H9 (cell line): Measurements from ENCODE around the gene BRI3BP. TPM values are rescaled to one million over a fixed set of nuclear protein-coding genes. Genes with fewer than 3 reads are reported as not detected.

ENCODE experiments used
- DNase-seq: peaks from one replicate; pipeline ENCODE4 v3.0.0-alpha.2; 2017
- H2AFZ ChIP-seq: one replicate; pipeline ENCODE4 v1.6.1; 2013; ENCODE audit warnings: mild to moderate bottlenecking, low read length, control low read depth, moderate library complexity
- H2AK5ac ChIP-seq: 2 replicates; pipeline ENCODE4 v1.6.1; 2013; ENCODE audit warnings: low read length, control low read depth, mixed read lengths; ENCODE audit not compliant: insufficient read length
- H2BK120ac ChIP-seq: one replicate; pipeline ENCODE4 v1.6.1; 2013; ENCODE audit warnings: low read depth, mild to moderate bottlenecking, low read length, control low read depth, inconsistent platforms; ENCODE audit not compliant: poor library complexity, severe bottlenecking
- H2BK12ac ChIP-seq: 2 replicates; pipeline ENCODE4 v1.6.1; 2013; ENCODE audit warnings: low read length, control low read depth, mixed read lengths, low read depth; ENCODE audit not compliant: insufficient read length
- H2BK15ac ChIP-seq: 2 replicates; pipeline ENCODE4 v1.6.1; 2013; ENCODE audit warnings: low read depth, low read length, control low read depth
- H2BK20ac ChIP-seq: one replicate; pipeline ENCODE4 v1.6.1; 2013; ENCODE audit warnings: low read depth, mild to moderate bottlenecking, low read length, control low read depth, inconsistent platforms; ENCODE audit not compliant: poor library complexity, severe bottlenecking
- H2BK5ac ChIP-seq: 2 replicates; pipeline ENCODE4 v1.6.1; 2013; ENCODE audit warnings: low read length, control low read depth, mixed read lengths; ENCODE audit not compliant: insufficient read length
- H3K14ac ChIP-seq: 2 replicates; pipeline ENCODE4 v1.6.1; 2013; ENCODE audit warnings: low read length, control low read depth; ENCODE audit not compliant: insufficient read depth
- H3K18ac ChIP-seq: 2 replicates; pipeline ENCODE4 v1.6.1; 2013; ENCODE audit warnings: low read depth, mild to moderate bottlenecking, mixed read lengths, low read length, control low read depth; ENCODE audit not compliant: insufficient read length
- H3K23ac ChIP-seq: 2 replicates; pipeline ENCODE4 v1.6.1; 2013; ENCODE audit warnings: low read length, control low read depth, mixed read lengths, low read depth; ENCODE audit not compliant: insufficient read length
- H3K23me2 ChIP-seq: 2 replicates; pipeline ENCODE4 v1.6.1; 2013; ENCODE audit warnings: low read depth, mild to moderate bottlenecking, mixed read lengths, low read length, control low read depth; ENCODE audit not compliant: insufficient read length, poor library complexity, severe bottlenecking
- H3K27ac ChIP-seq: 2 replicates; pipeline ENCODE4 v1.5.1; 2013; ENCODE audit warnings: low read length, control low read depth, mixed read lengths, low read depth; ENCODE audit not compliant: insufficient read length
- H3K27me3 ChIP-seq: 2 replicates; pipeline ENCODE4 v1.6.1; 2013; ENCODE audit warnings: low read length, control low read depth, inconsistent platforms; ENCODE audit not compliant: insufficient read depth
- H3K4ac ChIP-seq: 2 replicates; pipeline ENCODE4 v1.6.1; 2013; ENCODE audit warnings: low read depth, mild to moderate bottlenecking, control low read depth, inconsistent platforms, low read length, moderate library complexity
- H3K4me1 ChIP-seq: 2 replicates; pipeline ENCODE4 v1.6.1; 2013; ENCODE audit warnings: low read length, control low read depth, inconsistent platforms; ENCODE audit not compliant: insufficient read depth
- H3K4me2 ChIP-seq: 2 replicates; pipeline ENCODE4 v1.6.1; 2013; ENCODE audit warnings: low read length, control low read depth, mixed read lengths; ENCODE audit not compliant: insufficient read length, insufficient read depth
- H3K56ac ChIP-seq: 2 replicates; pipeline ENCODE4 v1.6.1; 2013; ENCODE audit warnings: low read depth, mild to moderate bottlenecking, mixed read lengths, low read length, control low read depth; ENCODE audit not compliant: insufficient read length
- H3K79me1 ChIP-seq: 2 replicates; pipeline ENCODE4 v1.6.1; 2013; ENCODE audit warnings: low read depth, mild to moderate bottlenecking, moderate library complexity, low read length, control low read depth, inconsistent platforms; ENCODE audit not compliant: insufficient read depth, poor library complexity, severe bottlenecking
- H3K79me2 ChIP-seq: 2 replicates; pipeline ENCODE4 v1.6.1; 2013; ENCODE audit warnings: low read length, control low read depth, inconsistent platforms; ENCODE audit not compliant: insufficient read depth
- H3K9ac ChIP-seq: 2 replicates; pipeline ENCODE4 v1.6.1; 2013; ENCODE audit warnings: low read length, control low read depth, mixed read lengths; ENCODE audit not compliant: insufficient read length; ENCODE audit errors: extremely low read depth
- H3K9me3 ChIP-seq: one replicate; pipeline ENCODE4 v1.6.1; 2013; ENCODE audit warnings: low read depth, low read length, inconsistent platforms; ENCODE audit not compliant: control insufficient read depth
- H3T11ph ChIP-seq: one replicate; pipeline ENCODE4 v1.6.1; 2013; ENCODE audit warnings: mild to moderate bottlenecking, low read length, control low read depth, inconsistent platforms
- H4K20me1 ChIP-seq: one replicate; pipeline ENCODE4 v1.6.1; 2013; ENCODE audit not compliant: control insufficient read depth, insufficient read length, insufficient read depth
- H4K5ac ChIP-seq: 2 replicates; pipeline ENCODE4 v1.6.1; 2013; ENCODE audit warnings: low read depth, mild to moderate bottlenecking, mixed read lengths, low read length, control low read depth; ENCODE audit not compliant: insufficient read length
- H4K8ac ChIP-seq: replicated peaks from 2 replicates; pipeline ENCODE4 v1.6.1; 2013; ENCODE audit warnings: low read length, control low read depth, mixed read lengths, low read depth; ENCODE audit not compliant: insufficient read length
- H4K91ac ChIP-seq: 2 replicates; pipeline ENCODE4 v1.6.1; 2013; ENCODE audit warnings: low read depth, mild to moderate bottlenecking, moderate library complexity, mixed read lengths, low read length, control low read depth; ENCODE audit not compliant: insufficient read length
- H3K27ac Mint-ChIP-seq, 3 experiments: 2 replicates in 2 of 3; 3 replicates in 1 of 3; pipeline ENCODE4 v1.8.0; 2020 to 2021; ENCODE audit warnings: mixed read lengths in 3 of 3, mild to moderate bottlenecking in 1 of 3, moderate library complexity in 1 of 3
- H3K27me3 Mint-ChIP-seq: 2 replicates; pipeline ENCODE4 v1.8.0; 2021; ENCODE audit warnings: low read depth, mild to moderate bottlenecking, moderate library complexity, mixed read lengths
- H3K36me3 Mint-ChIP-seq, 3 experiments: 2 replicates in 2 of 3; 3 replicates in 1 of 3; pipeline ENCODE4 v1.8.0; 2020 to 2021; ENCODE audit warnings: low read depth in 3 of 3, mixed read lengths in 3 of 3; ENCODE audit not compliant: insufficient read depth in 1 of 3
- H3K4me1 Mint-ChIP-seq, 2 experiments: 2 replicates each; pipeline ENCODE4 v1.8.0; 2020; ENCODE audit warnings: mixed read lengths in 2 of 2
- H3K4me3 Mint-ChIP-seq, 2 experiments: 2 replicates in 1 of 2; 3 replicates in 1 of 2; pipeline ENCODE4 v1.8.0; 2020 to 2021; ENCODE audit warnings: mild to moderate bottlenecking in 2 of 2, mixed read lengths in 2 of 2, moderate library complexity in 1 of 2
- H3K9me3 Mint-ChIP-seq, 2 experiments: 2 replicates in 1 of 2; 3 replicates in 1 of 2; pipeline ENCODE4 v1.8.0; 2020; ENCODE audit warnings: mild to moderate bottlenecking in 2 of 2, mixed read lengths in 2 of 2, moderate library complexity in 1 of 2
- WGBS: extraction: QIAGEN DNeasy Blood & Tissue Kit; methylation state at CpG from one replicate; pipeline ENCODE4 v1.1.7; 2013; ENCODE audit warnings: missing lambda C conversion rate, low lambda C conversion rate, mixed read lengths; ENCODE audit not compliant: insufficient read length; ENCODE audit errors: extremely low coverage; 5-methylcytosine and 5-hydroxymethylcytosine counted together
- total RNA-seq: library from RNA; stranded (reverse); gene quantifications from 2 replicates; pipeline ENCODE4 v1.2.1, GENCODE V29; 2021
- TF ChIP-seq, protein P1 (sequence below): fragments of 200-600 bp; sonication (generic); conservative IDR thresholded peaks from 3 replicates; pipeline ENCODE4 v1.8.0; 2021; ENCODE audit warnings: antibody characterized with exemption, mild to moderate bottlenecking

BRI3BP gene
- total RNA-seq, 1 experiment from 2014 or later: 10.5 TPM

DNA sequence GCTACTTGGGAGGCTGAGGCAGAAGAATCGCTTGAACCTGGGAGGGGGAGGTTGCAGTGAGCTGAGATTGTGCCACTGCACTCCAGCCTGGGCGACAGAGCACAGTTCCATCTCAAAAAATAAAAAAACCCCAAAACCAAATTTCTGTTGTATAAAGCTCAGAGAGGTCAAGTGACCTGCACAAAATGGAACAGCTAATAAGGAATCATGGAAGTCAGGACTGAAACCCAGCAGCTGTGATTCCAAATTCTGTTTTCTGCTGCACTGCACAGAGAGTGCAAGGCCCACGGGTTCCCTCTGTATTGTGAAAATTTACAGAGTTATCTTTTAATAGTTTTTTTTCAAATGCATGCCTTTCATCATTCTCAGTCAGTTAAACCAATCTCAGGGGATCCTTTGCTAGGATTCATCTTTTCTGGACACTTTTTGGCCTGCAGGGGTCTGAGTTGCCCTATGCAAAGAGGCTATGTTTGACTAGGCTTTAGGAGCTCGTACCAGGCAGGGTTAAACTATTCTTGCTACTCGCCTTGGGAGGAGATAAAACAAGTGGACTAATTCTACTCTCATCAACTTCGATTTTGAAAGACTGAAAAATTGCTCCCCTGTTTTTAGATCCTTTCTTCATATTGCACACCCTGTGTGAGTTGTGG is 45.7 kb downstream of the BRI3BP start:
- no peaks in the 10 kb centered on the region for H3K27me3 Mint-ChIP-seq
- H2AFZ ChIP-seq: no peak overlapping the region
- H3K14ac ChIP-seq: no peak overlapping the region
- TF ChIP-seq, protein P1, sequence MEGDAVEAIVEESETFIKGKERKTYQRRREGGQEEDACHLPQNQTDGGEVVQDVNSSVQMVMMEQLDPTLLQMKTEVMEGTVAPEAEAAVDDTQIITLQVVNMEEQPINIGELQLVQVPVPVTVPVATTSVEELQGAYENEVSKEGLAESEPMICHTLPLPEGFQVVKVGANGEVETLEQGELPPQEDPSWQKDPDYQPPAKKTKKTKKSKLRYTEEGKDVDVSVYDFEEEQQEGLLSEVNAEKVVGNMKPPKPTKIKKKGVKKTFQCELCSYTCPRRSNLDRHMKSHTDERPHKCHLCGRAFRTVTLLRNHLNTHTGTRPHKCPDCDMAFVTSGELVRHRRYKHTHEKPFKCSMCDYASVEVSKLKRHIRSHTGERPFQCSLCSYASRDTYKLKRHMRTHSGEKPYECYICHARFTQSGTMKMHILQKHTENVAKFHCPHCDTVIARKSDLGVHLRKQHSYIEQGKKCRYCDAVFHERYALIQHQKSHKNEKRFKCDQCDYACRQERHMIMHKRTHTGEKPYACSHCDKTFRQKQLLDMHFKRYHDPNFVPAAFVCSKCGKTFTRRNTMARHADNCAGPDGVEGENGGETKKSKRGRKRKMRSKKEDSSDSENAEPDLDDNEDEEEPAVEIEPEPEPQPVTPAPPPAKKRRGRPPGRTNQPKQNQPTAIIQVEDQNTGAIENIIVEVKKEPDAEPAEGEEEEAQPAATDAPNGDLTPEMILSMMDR: no peak; the same call in 2 of the 3 replicates
- DNase-seq: no peak
- H3K4me1 ChIP-seq: no peaks in the 10 kb centered on the region
- H4K91ac ChIP-seq: no peak overlapping the region
- no peak overlapping the region for H2BK20ac ChIP-seq
- no peaks in the 10 kb centered on the region for H3K27me3 ChIP-seq
- H3K4ac ChIP-seq: no peak overlapping the region
- no peak overlapping the region for H3K56ac ChIP-seq
- no peaks in the 10 kb centered on the region for H3K9me3 ChIP-seq
- no peaks in the 10 kb centered on the region for H3K79me2 ChIP-seq
- H3K4me3 Mint-ChIP-seq: no peak overlapping the region
- H2BK5ac ChIP-seq: no peak overlapping the region
- no peak overlapping the region for H3K27ac Mint-ChIP-seq
- no peaks in the 10 kb centered on the region for H3K23me2 ChIP-seq
- H2BK120ac ChIP-seq: no peak overlapping the region
- no peaks in the 10 kb centered on the region for H3K4me1 Mint-ChIP-seq
- H2BK15ac ChIP-seq: no peak overlapping the region
- H2AK5ac ChIP-seq: no peak overlapping the region
- no peaks in the 10 kb centered on the region for H4K20me1 ChIP-seq
- H3T11ph ChIP-seq: no peak overlapping the region
- H3K23ac ChIP-seq: no peak overlapping the region
- H3K79me1 ChIP-seq: no peaks in the 10 kb centered on the region
- H3K36me3 Mint-ChIP-seq: peaks cover 3 to 5% (median 4%) of the 10 kb centered on the region in 3 experiments; a peak in 4 of 7 replicates
- H3K18ac ChIP-seq: no peak overlapping the region
- H3K9me3 Mint-ChIP-seq: peaks cover 4 to 10% of the 10 kb centered on the region in 2 experiments
- H3K27ac ChIP-seq: no peak overlapping the region
- no peak overlapping the region for H2BK12ac ChIP-seq
- H4K5ac ChIP-seq: no peak overlapping the region
- WGBS: no CpG with 5 or more reads among the region's 6 CpGs
- H4K8ac ChIP-seq: no peak overlapping the region
- H3K4me2 ChIP-seq: no peak overlapping the region
- no peak overlapping the region for H3K9ac ChIP-seq
